Loucy (cell line): ENCODE measurements around the gene FLRT2.

ENCODE experiments used
- H2AFZ ChIP-seq: fragments of 200-600 bp; sonication (generic); 2 replicates; pipeline ENCODE4 v1.6.0; 2016; ENCODE audit warnings: antibody characterized with exemption, mild to moderate bottlenecking, low read length, moderate library complexity
- H3F3A ChIP-seq: fragments of 200-600 bp; 2 replicates; pipeline ENCODE4 v1.6.0; 2016; ENCODE audit warnings: antibody characterized with exemption, low read depth, mild to moderate bottlenecking
- H3K27me3 ChIP-seq: fragments of 200-600 bp; sonication (generic); 2 replicates; pipeline ENCODE4 v1.6.1; 2014; ENCODE audit warnings: low read length, mild to moderate bottlenecking; ENCODE audit not compliant: insufficient read depth, poor library complexity, severe bottlenecking
- H3K36me3 ChIP-seq: fragments of 200-600 bp; sonication (generic); 2 replicates; pipeline ENCODE4 v1.6.1; 2016; ENCODE audit warnings: low read length; ENCODE audit not compliant: insufficient read depth
- H3K4me1 ChIP-seq: fragments of 200-600 bp; sonication (generic); 2 replicates; pipeline ENCODE4 v1.5.1; 2014; ENCODE audit warnings: low read length, mild to moderate bottlenecking; ENCODE audit not compliant: insufficient read depth, poor library complexity, severe bottlenecking
- H3K4me2 ChIP-seq: fragments of 200-600 bp; sonication (generic); 2 replicates; pipeline ENCODE4 v1.6.0; 2014; ENCODE audit warnings: antibody characterized with exemption, low read length, low read depth, mild to moderate bottlenecking; ENCODE audit not compliant: poor library complexity, severe bottlenecking
- H3K4me3 ChIP-seq: fragments of 200-600 bp; sonication (generic); 2 replicates; pipeline ENCODE4 v1.5.1; 2014; ENCODE audit warnings: low read length, mild to moderate bottlenecking, mixed read lengths; ENCODE audit not compliant: poor library complexity, severe bottlenecking
- H3K79me2 ChIP-seq: fragments of 200-600 bp; sonication (generic); 2 replicates; pipeline ENCODE4 v1.6.1; 2014; ENCODE audit warnings: low read length; ENCODE audit not compliant: insufficient read depth
- H3K9ac ChIP-seq: fragments of 200-600 bp; sonication (generic); 2 replicates; pipeline ENCODE4 v1.6.0; 2014; ENCODE audit warnings: mild to moderate bottlenecking, low read depth, low read length, moderate library complexity; ENCODE audit not compliant: poor library complexity, severe bottlenecking
- H3K9me2 ChIP-seq: fragments of 200-600 bp; sonication (generic); replicated peaks from 2 replicates; pipeline ENCODE4 v1.6.1; 2016; ENCODE audit warnings: low read depth, low read length, mixed read lengths
- H3K9me3 ChIP-seq: fragments of 200-600 bp; sonication (generic); 2 replicates; pipeline ENCODE4 v1.6.1; 2014; ENCODE audit warnings: mild to moderate bottlenecking, antibody characterized with exemption, low read length, low read depth; ENCODE audit not compliant: insufficient read depth
- H4K20me1 ChIP-seq: fragments of 200-600 bp; sonication (generic); 2 replicates; pipeline ENCODE4 v1.6.0; 2014; ENCODE audit warnings: antibody characterized with exemption, low read length, mild to moderate bottlenecking; ENCODE audit not compliant: insufficient read depth, poor library complexity, severe bottlenecking
- CTCF ChIP-seq: fragments of 200-600 bp; sonication (generic); conservative IDR thresholded peaks from 2 replicates; pipeline ENCODE4 v1.5.1; 2014; ENCODE audit warnings: mild to moderate bottlenecking, antibody characterized with exemption, low read length
- EZH2phosphoT487 ChIP-seq: fragments of 200-600 bp; IDR thresholded peaks from 2 replicates; pipeline ENCODE4 v1.6.1; 2018; ENCODE audit warnings: antibody characterized with exemption, mild to moderate bottlenecking, moderate library complexity, borderline replicate concordance

Gene FLRT2

DNA sequence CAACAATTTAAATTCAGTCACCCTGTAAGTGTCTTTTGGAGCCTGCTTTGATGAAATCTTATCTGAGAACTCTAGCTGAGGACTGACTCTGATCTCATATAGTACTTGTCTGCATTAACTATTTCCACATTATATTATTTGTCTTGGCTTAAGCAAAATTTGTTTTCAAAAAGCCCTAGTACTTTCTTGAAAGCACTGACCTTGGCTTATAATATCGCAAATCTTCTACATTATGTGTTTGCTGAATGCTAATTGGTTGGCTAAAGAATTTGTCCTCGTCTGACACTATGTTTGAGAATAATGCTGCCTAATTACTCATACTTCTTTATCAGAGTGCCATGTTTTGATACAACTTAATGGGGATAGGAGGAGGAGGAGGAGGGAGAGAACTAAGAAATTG lies 46.9 kb upstream of the FLRT2 start:
- Histone ChIP-seq H3K9me2 (no peaks in the 10 kb centered on the region), H3K36me3 (no peaks in the 10 kb centered on the region), H3K79me2 (no peaks in the 10 kb centered on the region), H3K4me1 (peaks cover 15% of the 10 kb centered on the region), H3K27me3 (no peaks in the 10 kb centered on the region), H3K4me2 (no peak overlapping the region), H3K9me3 (no peaks in the 10 kb centered on the region), H3K9ac (no peak overlapping the region), H3K4me3 (no peak overlapping the region), H2AFZ (no peak overlapping the region), H4K20me1 (no peaks in the 10 kb centered on the region), H3F3A (no peaks in the 10 kb centered on the region)
- TF ChIP-seq CTCF: no peak

- H3K4me1 ChIP-seq: peaks cover 15% of the 10 kb centered on the region
- no peak overlapping the region for H2AFZ ChIP-seq
- no peak overlapping the region for H3K4me2 ChIP-seq
- no peak overlapping the region for H3K9ac ChIP-seq
- H3K79me2 ChIP-seq: no peaks in the 10 kb centered on the region
- H3K36me3 ChIP-seq: no peaks in the 10 kb centered on the region
- no peaks in the 10 kb centered on the region for H3K27me3 ChIP-seq
- H3K4me3 ChIP-seq: no peak overlapping the region
- H3K9me3 ChIP-seq: no peaks in the 10 kb centered on the region
- H4K20me1 ChIP-seq: no peaks in the 10 kb centered on the region
- H3K9me2 ChIP-seq: no peaks in the 10 kb centered on the region
- H3F3A ChIP-seq: no peaks in the 10 kb centered on the region
- TF ChIP-seq CTCF (no peak), EZH2phosphoT487 (no peak)
Measured at GRCh38 chr14:85483652-85484051, 46.3 kb upstream of the FLRT2 start.

GRCh38 chr14:85487215-85487614 lies 42.7 kb upstream of the FLRT2 start:
- H3K4me3 ChIP-seq: no peak overlapping the region

More at GRCh38 chr14:85487215-85487614, 42.7 kb upstream of the FLRT2 start:
- Histone ChIP-seq H3K9me3 (no peaks in the 10 kb centered on the region), H3F3A (no peaks in the 10 kb centered on the region), H3K4me2 (no peak overlapping the region), H3K27me3 (no peaks in the 10 kb centered on the region), H2AFZ (no peak overlapping the region), H3K9me2 (no peaks in the 10 kb centered on the region), H3K9ac (no peak overlapping the region), H3K36me3 (no peaks in the 10 kb centered on the region), H3K4me1 (peaks cover 10% of the 10 kb centered on the region), H4K20me1 (no peaks in the 10 kb centered on the region), H3K79me2 (no peaks in the 10 kb centered on the region)
- TF ChIP-seq CTCF (no peak), EZH2phosphoT487 (no peak)
